ENCODE results near the gene OTX1.

- TF ChIP-seq, protein P1, sequence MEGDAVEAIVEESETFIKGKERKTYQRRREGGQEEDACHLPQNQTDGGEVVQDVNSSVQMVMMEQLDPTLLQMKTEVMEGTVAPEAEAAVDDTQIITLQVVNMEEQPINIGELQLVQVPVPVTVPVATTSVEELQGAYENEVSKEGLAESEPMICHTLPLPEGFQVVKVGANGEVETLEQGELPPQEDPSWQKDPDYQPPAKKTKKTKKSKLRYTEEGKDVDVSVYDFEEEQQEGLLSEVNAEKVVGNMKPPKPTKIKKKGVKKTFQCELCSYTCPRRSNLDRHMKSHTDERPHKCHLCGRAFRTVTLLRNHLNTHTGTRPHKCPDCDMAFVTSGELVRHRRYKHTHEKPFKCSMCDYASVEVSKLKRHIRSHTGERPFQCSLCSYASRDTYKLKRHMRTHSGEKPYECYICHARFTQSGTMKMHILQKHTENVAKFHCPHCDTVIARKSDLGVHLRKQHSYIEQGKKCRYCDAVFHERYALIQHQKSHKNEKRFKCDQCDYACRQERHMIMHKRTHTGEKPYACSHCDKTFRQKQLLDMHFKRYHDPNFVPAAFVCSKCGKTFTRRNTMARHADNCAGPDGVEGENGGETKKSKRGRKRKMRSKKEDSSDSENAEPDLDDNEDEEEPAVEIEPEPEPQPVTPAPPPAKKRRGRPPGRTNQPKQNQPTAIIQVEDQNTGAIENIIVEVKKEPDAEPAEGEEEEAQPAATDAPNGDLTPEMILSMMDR (IDR thresholded peaks at IDR 0.05) = no peak
- TF ChIP-seq POLR2A (IDR thresholded peaks at IDR 0.05) = no peak
- TF ChIP-seq EP300 (IDR thresholded peaks at IDR 0.05; ENCODE audit: low read depth) = no peak
- no peak for TF ChIP-seq POLR2AphosphoS5 (IDR thresholded peaks at IDR 0.05)
Measured at GRCh38 chr2:63035169-63035568, 15.5 kb upstream of the OTX1 start.
